Aorta (tissue), 5 donors: ENCODE results near the gene TFB1M. TPM values are rescaled to one million over a fixed set of nuclear protein-coding genes. Genes with fewer than 3 reads are reported as not detected.
A peak's percentile ranks its signal among the peaks of the same experiment; 100 is the strongest.

ENCODE experiments used
- ATAC-seq: fragments of 200-7000 bp; cut with Tn5 transposase; one replicate; pipeline ENCODE4 v1.9.1; 2022; ENCODE audit warnings: moderate library complexity; ENCODE audit not compliant: low FRiP score
- DNase-seq, 2 donors: peaks; one replicate each; pipeline ENCODE4 v3.0.0-alpha.2; 2020
- H3K27ac ChIP-seq, 2 donors: one replicate each; pipeline ENCODE4 v1.5.1; 2013; ENCODE audit warnings: low read length in 2 of 2, mild to moderate bottlenecking in 2 of 2, moderate library complexity in 2 of 2, control low read depth in 1 of 2, inconsistent platforms in 1 of 2, low read depth in 1 of 2
- H3K27me3 ChIP-seq, 2 donors: one replicate each; pipeline ENCODE4 v1.6.1; 2013; ENCODE audit warnings: control low read depth in 1 of 2, low read length in 1 of 2, mild to moderate bottlenecking in 1 of 2, moderate library complexity in 1 of 2; ENCODE audit not compliant: insufficient read depth in 2 of 2, control insufficient read depth in 1 of 2
- H3K36me3 ChIP-seq, 2 donors: one replicate each; pipeline ENCODE4 v1.6.1; 2013; ENCODE audit warnings: control low read depth in 1 of 2, low read length in 1 of 2, mild to moderate bottlenecking in 1 of 2; ENCODE audit not compliant: insufficient read depth in 2 of 2, control insufficient read depth in 1 of 2
- H3K4me1 ChIP-seq, 2 donors: one replicate each; pipeline ENCODE4 v1.6.1; 2013; ENCODE audit warnings: low read length in 2 of 2, control low read depth in 1 of 2, mild to moderate bottlenecking in 1 of 2, moderate library complexity in 1 of 2; ENCODE audit not compliant: insufficient read depth in 2 of 2, control insufficient read depth in 1 of 2
- H3K4me3 ChIP-seq, 2 donors: one replicate each; pipeline ENCODE4 v1.5.1; 2013; ENCODE audit warnings: low read length in 2 of 2, control low read depth in 1 of 2, mild to moderate bottlenecking in 1 of 2
- H3K9me3 ChIP-seq: one replicate; pipeline ENCODE4 v1.6.1; 2013; ENCODE audit warnings: mild to moderate bottlenecking, low read length; ENCODE audit not compliant: control insufficient read depth
- WGBS, 2 donors: extraction: QIAGEN DNeasy Blood & Tissue Kit; methylation state at CpG; one replicate each; pipeline ENCODE4 v1.1.7; 2013; 5-methylcytosine and 5-hydroxymethylcytosine counted together
- intact Hi-C, 2 donors: fragments of 100-400 bp; cut with DNase I; formaldehyde crosslinking; loops; one replicate each; pipeline versions ENCODE4 v1.14.2 to v1.15.0; 2022
- polyA plus RNA-seq, 2 donors: library from polyadenylated mRNA; stranded (reverse); fragments of 200-250 nt; gene quantifications; one replicate each; pipeline ENCODE4 v1.2.3, GENCODE V29; 2013
- total RNA-seq, 2 donors: library from RNA; stranded (reverse); fragmentation: NEBNext Ultra II Directional; extraction: Animal tissue kit (Norgen Biotek cat#: 25700); gene quantifications; one replicate each; pipeline ENCODE4 v1.2.1, GENCODE V29; 2021
- donor health status: healthy with polysubstance abuse.
- donor health status: Bipolar disorder and iron deficiency.
- donor health status: DM: no; HTN: no; CAD: no.
- donor health status: DM: no; HTN: no; CAD: no.
- donor health status: DM: yes; HTN: yes; CAD: no.

TFB1M gene
- total and polyA plus RNA-seq, 4 donors, result 6.0 to 23.8 (median 13.1) TPM

- H3K27ac ChIP-seq, result no peak overlapping the region
- intact Hi-C loops, result no loop called here
- peaks cover 4 to 8% of the 10 kb centered on the region in 2 donors for H3K36me3 ChIP-seq
- no peak for DNase-seq
- H3K4me3 ChIP-seq, result no peak overlapping the region
- WGBS, 2 donors, result 94 to 96% methylated on average over 3 of the region's 3 CpGs
- no peaks in the 10 kb centered on the region for H3K9me3 ChIP-seq
- H3K4me1 ChIP-seq, result no peaks in the 10 kb centered on the region
- no peaks in the 10 kb centered on the region for H3K27me3 ChIP-seq
- no peak for ATAC-seq
Measured at GRCh38 chr6:155259204-155259603, 55.1 kb downstream of the TFB1M start.

- ATAC-seq (no peak), DNase-seq (no peak)
- Histone ChIP-seq H3K4me1 (no peaks in the 10 kb centered on the region), H3K27ac (no peak overlapping the region), H3K9me3 (no peaks in the 10 kb centered on the region), H3K4me3 (no peak overlapping the region), H3K36me3 (peaks cover 5 to 8% of the 10 kb centered on the region in 2 donors), H3K27me3 (no peaks in the 10 kb centered on the region)
- 91 to 93% methylated on average over 9 of the region's 9 CpGs for WGBS, 2 donors
- intact Hi-C loops, result no loop called here
Measured at GRCh38 chr6:155257796-155258195, 56.5 kb downstream of the TFB1M start.

GRCh38 chr6:155256122-155256795 is 58.0 kb downstream of the TFB1M start:
- Histone ChIP-seq H3K27me3 (no peaks in the 10 kb centered on the region), H3K4me1 (no peaks in the 10 kb centered on the region), H3K27ac (no peak overlapping the region), H3K4me3 (no peak overlapping the region), H3K36me3 (peaks cover 5 to 8% of the 10 kb centered on the region in 2 donors), H3K9me3 (no peaks in the 10 kb centered on the region)
- ATAC-seq (no peak), DNase-seq (no peak)
- 70 to 81% methylated on average over 13 of the region's 13 CpGs for WGBS, 2 donors
- intact Hi-C loops, result no loop called here

GRCh38 chr6:155254139-155254538 is 60.1 kb downstream of the TFB1M start:
- DNase-seq, result no peak
- intact Hi-C loops, result no loop called here
- Histone ChIP-seq H3K4me1 (no peaks in the 10 kb centered on the region), H3K27me3 (no peaks in the 10 kb centered on the region), H3K36me3 (peaks cover 7 to 8% of the 10 kb centered on the region in 2 donors), H3K27ac (no peak overlapping the region), H3K4me3 (no peak overlapping the region), H3K9me3 (no peaks in the 10 kb centered on the region)
- ATAC-seq, result no peak
- 87 to 93% methylated on average over 10 of the region's 10 CpGs for WGBS, 2 donors

GRCh38 chr6:155253337-155253736 is 60.9 kb downstream of the TFB1M start:
- Histone ChIP-seq H3K27ac (no peak overlapping the region), H3K27me3 (no peaks in the 10 kb centered on the region), H3K4me1 (no peaks in the 10 kb centered on the region), H3K36me3 (peaks cover 1 to 7% of the 10 kb centered on the region in 2 donors), H3K4me3 (no peak overlapping the region), H3K9me3 (no peaks in the 10 kb centered on the region)
- no peak for DNase-seq
- WGBS, 2 donors, result 44 to 48% methylated on average over 1 of the region's 1 CpG
- intact Hi-C loops, result no loop called here
- no peak for ATAC-seq

- H3K36me3 ChIP-seq, result peaks cover 1 to 7% of the 10 kb centered on the region in 2 donors
- ATAC-seq (no peak), DNase-seq (no peak)
- no peaks in the 10 kb centered on the region for H3K9me3 ChIP-seq
- intact Hi-C loops, result no loop called here
- no peak overlapping the region for H3K4me3 ChIP-seq
- no peaks in the 10 kb centered on the region for H3K27me3 ChIP-seq
- H3K4me1 ChIP-seq, result no peaks in the 10 kb centered on the region
- H3K27ac ChIP-seq, result no peak overlapping the region
- WGBS, 2 donors, result 94 to 96% methylated on average over 8 of the region's 8 CpGs
Measured at GRCh38 chr6:155252581-155252980, 61.7 kb downstream of the TFB1M start.

GRCh38 chr6:155250701-155251381 is 63.4 kb downstream of the TFB1M start:
- Histone ChIP-seq H3K4me1 (no peaks in the 10 kb centered on the region), H3K36me3 (peaks cover 0 to 8% of the 10 kb centered on the region in 2 donors), H3K27ac (no peak overlapping the region), H3K27me3 (no peaks in the 10 kb centered on the region), H3K4me3 (no peak overlapping the region), H3K9me3 (no peaks in the 10 kb centered on the region)
- intact Hi-C loops, result no loop called here
- WGBS, 2 donors, result 91 to 92% methylated on average over 10 of the region's 10 CpGs
- ATAC-seq (no peak), DNase-seq (no peak)

- ATAC-seq (peak; percentile 83), DNase-seq (peak in 1 of 2 donors; percentile 66)
- intact Hi-C loops, result loop anchor here (1.0 to 10.0 kb wide), 4 partner anchors 71 to 384 kb away; no protein-coding TSS in a partner anchor
- Histone ChIP-seq H3K4me1 (no peaks in the 10 kb centered on the region), H3K9me3 (no peaks in the 10 kb centered on the region), H3K27ac (peak overlapping the region in 1 of 2 donors; percentile 2), H3K27me3 (no peaks in the 10 kb centered on the region), H3K36me3 (peaks cover 0 to 5% of the 10 kb centered on the region in 2 donors), H3K4me3 (peak overlapping the region in 1 of 2 donors; percentile 0)
- 42 to 61% methylated on average over 30 of the region's 30 CpGs for WGBS, 2 donors
Measured at GRCh38 chr6:155248008-155249001, 66.0 kb downstream of the TFB1M start.
